ENCODE measurements around the gene NFE2.
A peak's percentile ranks its signal among the peaks of the same experiment; 100 is the strongest.

Gene NFE2

GRCh38 chr12:54324617-54325441 lies 24.0 kb upstream of the NFE2 start, which contains the start of gene COPZ1 (continued):
- TF ChIP-seq ZNF114 (tag by site-specific recombination; IDR thresholded peaks at IDR 0.05) (no peak), ZNF404 (tag by site-specific recombination; IDR thresholded peaks at IDR 0.05) (no peak), ZNF19 (tag by site-specific recombination; IDR thresholded peaks at IDR 0.05; ENCODE audit: low read depth) (no peak), ZNF501 (tag by site-specific recombination; IDR thresholded peaks at IDR 0.05) (no peak; the same call in 1 of the 2 replicates), KLF1 (tag by site-specific recombination; IDR thresholded peaks at IDR 0.05) (no peak), ZNF704 (tag by site-specific recombination; IDR thresholded peaks at IDR 0.05) (no peak), ZSCAN4 (tag by site-specific recombination; IDR thresholded peaks at IDR 0.05) (peak; percentile 44; the same call in 1 of the 2 replicates), ZNF639 (tag by site-specific recombination; IDR thresholded peaks at IDR 0.05) (peak; percentile 72; the same call in 1 of the 2 replicates), ZNF335 (tag by site-specific recombination; conservative IDR thresholded peaks at IDR 0.05) (peak; percentile 99), PRDM4 (tag by site-specific recombination; IDR thresholded peaks at IDR 0.05) (peak; percentile 26; the same call in 1 of the 2 replicates), SP2 (tag by site-specific recombination; IDR thresholded peaks at IDR 0.05) (peak; percentile 99), TRIM28 (IDR thresholded peaks at IDR 0.05; ENCODE audit: borderline replicate concordance, low read length) (no peak), ZNF449 (tag by site-specific recombination; IDR thresholded peaks at IDR 0.05) (no peak), ZNF23 (tag by site-specific recombination; IDR thresholded peaks at IDR 0.05; ENCODE audit: borderline replicate concordance) (no peak), AEBP2 (tag by site-specific recombination; IDR thresholded peaks at IDR 0.05; ENCODE audit: borderline replicate concordance) (no peak), ZNF211 (tag by site-specific recombination; IDR thresholded peaks at IDR 0.05; ENCODE audit: low read depth) (no peak), ZBTB8A (tag by site-specific recombination; IDR thresholded peaks at IDR 0.05) (peak; percentile 95), ZNF18 (tag by site-specific recombination; IDR thresholded peaks at IDR 0.05) (no peak), ZNF292 (tag by site-specific recombination; IDR thresholded peaks at IDR 0.05; ENCODE audit: borderline replicate concordance, low read depth) (no peak), ZBTB49 (tag by site-specific recombination; IDR thresholded peaks at IDR 0.05; ENCODE audit: low read depth) (no peak), ZNF561 (tag by site-specific recombination; IDR thresholded peaks at IDR 0.05; ENCODE audit: borderline replicate concordance) (peak; percentile 29; the same call in 1 of the 2 replicates)

Measured in HEK293 (cell line).